ENCODE results near the gene RNF224.

- peak; percentile 97 for TF ChIP-seq CTCF (conservative IDR thresholded peaks at IDR 0.05)
- TF ChIP-seq EZH2 (IDR thresholded peaks at IDR 0.05; ENCODE audit: low read depth), result no peak
Observed at GRCh38 chr9:137236238-137236935, 9.1 kb downstream of the RNF224 start.

All from PC-9 (cell line).